ENCODE data around the gene VSIG4. TPM values are rescaled to one million over a fixed set of nuclear protein-coding genes. Genes with fewer than 3 reads are reported as not detected.

Gene VSIG4
- total RNA-seq, 1 experiment from 2014 or later = not detected

GRCh38 chrX:66042307-66043077 lies 2.6 kb upstream of the VSIG4 start:
- H3K9me3 ChIP-seq (ENCODE audit: control insufficient read depth, low read depth, low read length) = peaks cover 40% of the 10 kb centered on the region
- no peak overlapping the region for H4K8ac ChIP-seq (replicated peaks; ENCODE audit: insufficient read length, low read depth, low read length)
- no peaks in the 10 kb centered on the region for H3K79me1 ChIP-seq (ENCODE audit: insufficient read depth, low read depth, low read length, poor library complexity, severe bottlenecking)
- no peaks in the 10 kb centered on the region for H3K4me1 ChIP-seq (ENCODE audit: insufficient read depth, low read length)
- no peak overlapping the region for H3K9ac ChIP-seq (ENCODE audit: extremely low read depth, insufficient read length, low read length)
- H2BK12ac ChIP-seq (ENCODE audit: insufficient read length, low read depth, low read length) = no peak overlapping the region
- H2BK20ac ChIP-seq (ENCODE audit: low read depth, low read length, poor library complexity, severe bottlenecking) = no peak overlapping the region
- no peak overlapping the region for H3K4ac ChIP-seq (ENCODE audit: low read depth, low read length)
- no peaks in the 10 kb centered on the region for H3K4me1 Mint-ChIP-seq
- H4K20me1 ChIP-seq (ENCODE audit: control insufficient read depth, insufficient read depth, insufficient read length) = no peaks in the 10 kb centered on the region
- H3K27ac ChIP-seq (ENCODE audit: insufficient read length, low read depth, low read length) = no peak overlapping the region
- DNase-seq = no peak
- no peak overlapping the region for H3K18ac ChIP-seq (ENCODE audit: insufficient read length, low read depth, low read length)
- H4K5ac ChIP-seq (ENCODE audit: insufficient read length, low read depth, low read length) = no peak overlapping the region
- H2AFZ ChIP-seq (ENCODE audit: low read length) = no peak overlapping the region
- H2BK5ac ChIP-seq (ENCODE audit: insufficient read length, low read length) = no peak overlapping the region
- H4K91ac ChIP-seq (ENCODE audit: insufficient read length, low read depth, low read length) = no peak overlapping the region
- no peak overlapping the region for H3K14ac ChIP-seq (ENCODE audit: insufficient read depth, low read length)
- WGBS (ENCODE audit: extremely low coverage, insufficient read length, low lambda C conversion rate) = no CpG with 5 or more reads among the region's 3 CpGs
- H3K56ac ChIP-seq (ENCODE audit: insufficient read length, low read depth, low read length) = no peak overlapping the region
- H3K23me2 ChIP-seq (ENCODE audit: insufficient read length, low read depth, low read length, poor library complexity, severe bottlenecking) = no peaks in the 10 kb centered on the region
- no peaks in the 10 kb centered on the region for H3K79me2 ChIP-seq (ENCODE audit: insufficient read depth, low read length)
- no peaks in the 10 kb centered on the region for H3K27me3 ChIP-seq (ENCODE audit: insufficient read depth, low read length)
- no peak overlapping the region for H3K4me2 ChIP-seq (ENCODE audit: insufficient read depth, insufficient read length, low read length)
- H3K23ac ChIP-seq (ENCODE audit: insufficient read length, low read depth, low read length) = no peak overlapping the region
- no peak overlapping the region for H3K4me3 Mint-ChIP-seq
- no peak overlapping the region for H2BK120ac ChIP-seq (ENCODE audit: low read depth, low read length, poor library complexity, severe bottlenecking)
- H3T11ph ChIP-seq (ENCODE audit: low read length) = no peak overlapping the region
- no peak overlapping the region for H3K27ac Mint-ChIP-seq
- H3K9me3 Mint-ChIP-seq = peaks cover 39 to 46% of the 10 kb centered on the region in 2 experiments
- no peaks in the 10 kb centered on the region; the same call in 1 of the 2 replicates for H3K27me3 Mint-ChIP-seq (ENCODE audit: low read depth)
- no peak overlapping the region for H2AK5ac ChIP-seq (ENCODE audit: insufficient read length, low read length)
- peaks cover 0 to 2% (median 0%) of the 10 kb centered on the region in 3 experiments; a peak in 1 of 7 replicates for H3K36me3 Mint-ChIP-seq (ENCODE audit: insufficient read depth in 1 of 3, low read depth in 3 of 3)
- H2BK15ac ChIP-seq (ENCODE audit: low read depth, low read length) = no peak overlapping the region
- TF ChIP-seq, protein P1, sequence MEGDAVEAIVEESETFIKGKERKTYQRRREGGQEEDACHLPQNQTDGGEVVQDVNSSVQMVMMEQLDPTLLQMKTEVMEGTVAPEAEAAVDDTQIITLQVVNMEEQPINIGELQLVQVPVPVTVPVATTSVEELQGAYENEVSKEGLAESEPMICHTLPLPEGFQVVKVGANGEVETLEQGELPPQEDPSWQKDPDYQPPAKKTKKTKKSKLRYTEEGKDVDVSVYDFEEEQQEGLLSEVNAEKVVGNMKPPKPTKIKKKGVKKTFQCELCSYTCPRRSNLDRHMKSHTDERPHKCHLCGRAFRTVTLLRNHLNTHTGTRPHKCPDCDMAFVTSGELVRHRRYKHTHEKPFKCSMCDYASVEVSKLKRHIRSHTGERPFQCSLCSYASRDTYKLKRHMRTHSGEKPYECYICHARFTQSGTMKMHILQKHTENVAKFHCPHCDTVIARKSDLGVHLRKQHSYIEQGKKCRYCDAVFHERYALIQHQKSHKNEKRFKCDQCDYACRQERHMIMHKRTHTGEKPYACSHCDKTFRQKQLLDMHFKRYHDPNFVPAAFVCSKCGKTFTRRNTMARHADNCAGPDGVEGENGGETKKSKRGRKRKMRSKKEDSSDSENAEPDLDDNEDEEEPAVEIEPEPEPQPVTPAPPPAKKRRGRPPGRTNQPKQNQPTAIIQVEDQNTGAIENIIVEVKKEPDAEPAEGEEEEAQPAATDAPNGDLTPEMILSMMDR (conservative IDR thresholded peaks at IDR 0.05) = no peak
